WI38 (cell line): ENCODE measurements around the gene TGFBR3.

Source experiments
- H3K4me3 ChIP-seq: 2 replicates; pipeline ENCODE4 v1.5.1; 2011; ENCODE audit warnings: low read depth, mild to moderate bottlenecking, control low read depth, low read length
- CTCF ChIP-seq: IDR thresholded peaks from 2 replicates; pipeline ENCODE4 v1.5.1; 2012; ENCODE audit warnings: low read depth, mild to moderate bottlenecking, control low read depth, low read length

Gene TGFBR3

GRCh38 chr1:91792489-91793071 is 93.4 kb downstream of the TGFBR3 start:
- no peak for TF ChIP-seq CTCF
- no peak overlapping the region for H3K4me3 ChIP-seq

GRCh38 chr1:91791691-91792488 is 94.1 kb downstream of the TGFBR3 start:
- H3K4me3 ChIP-seq, result no peak overlapping the region

DNA sequence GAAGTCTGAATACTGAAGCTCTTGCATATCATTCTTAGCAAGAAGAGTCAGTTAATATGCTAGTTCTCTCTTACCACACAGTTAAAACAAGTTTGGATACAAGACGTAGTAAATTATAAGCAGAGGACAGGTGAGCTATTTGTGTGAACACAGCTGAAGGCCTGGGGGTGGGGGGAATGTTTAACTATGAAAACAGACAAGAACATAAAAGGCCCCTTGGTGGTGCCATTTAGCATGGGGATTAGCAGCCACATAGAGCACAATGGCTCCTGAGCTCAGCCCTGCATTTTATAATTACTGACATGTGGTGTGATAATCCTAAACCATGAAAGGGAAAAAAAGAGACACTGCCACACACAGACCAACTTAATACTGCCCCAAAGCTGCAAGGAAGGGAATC is 94.8 kb downstream of the TGFBR3 start:
- TF ChIP-seq CTCF, result no peak
- H3K4me3 ChIP-seq, result no peak overlapping the region

More at GRCh38 chr1:91791691-91792488, 94.1 kb downstream of the TGFBR3 start:
- no peak for TF ChIP-seq CTCF

DNA sequence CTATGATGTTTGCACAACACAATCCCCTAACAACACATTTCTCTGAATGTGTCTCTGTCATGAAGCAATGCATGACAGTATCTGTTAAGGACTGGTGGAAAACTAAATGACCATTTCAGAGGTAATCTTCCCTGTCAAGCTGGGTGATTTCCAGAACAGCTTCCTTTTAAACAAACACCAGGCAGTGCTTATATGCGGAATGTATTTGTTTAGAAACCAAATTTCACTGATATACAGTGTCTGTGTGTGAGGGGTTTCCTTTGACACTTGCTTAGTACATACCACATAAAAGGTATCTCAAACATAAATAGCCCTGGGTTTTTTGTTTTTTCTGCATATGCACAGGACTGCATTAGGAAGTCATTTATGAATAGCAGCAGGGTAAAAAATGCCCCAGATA is 95.6 kb downstream of the TGFBR3 start:
- TF ChIP-seq CTCF, result no peak
- no peak overlapping the region for H3K4me3 ChIP-seq

DNA sequence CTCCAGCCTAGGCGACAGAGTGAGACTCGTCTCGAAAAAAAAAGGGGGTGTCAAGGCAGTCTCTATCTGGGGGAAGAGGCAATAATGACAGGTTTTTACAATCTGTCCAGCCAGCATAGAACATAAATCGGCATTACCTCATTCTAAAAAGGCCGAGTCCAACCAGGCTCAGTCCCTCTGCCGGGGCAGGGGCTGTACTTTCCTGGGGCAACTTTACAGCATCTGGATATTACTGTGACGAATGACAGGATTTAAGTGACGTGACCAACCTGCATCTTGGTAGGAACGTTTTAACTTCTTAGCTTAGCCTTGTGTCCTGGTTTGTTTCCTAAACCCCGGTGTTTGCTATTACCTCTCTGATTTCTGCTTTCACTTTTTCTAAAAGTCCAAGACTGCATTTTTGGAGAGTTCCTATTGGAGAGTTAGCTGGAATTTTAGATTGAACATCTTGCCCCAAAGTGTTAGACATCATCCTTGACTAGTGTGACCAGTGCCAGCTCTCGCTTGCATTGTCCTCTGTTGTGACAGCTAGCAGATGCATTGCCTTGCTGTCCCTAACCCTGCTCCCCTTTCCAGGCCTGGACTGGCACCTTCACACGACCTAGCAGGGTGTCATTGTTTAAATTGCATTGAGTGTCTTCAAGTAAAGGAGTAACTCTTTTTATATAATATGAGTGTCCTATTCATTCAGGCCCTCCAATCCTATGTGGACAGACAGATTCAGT is 96.5 kb downstream of the TGFBR3 start:
- no peak for TF ChIP-seq CTCF
- H3K4me3 ChIP-seq, result no peak overlapping the region

- H3K4me3 ChIP-seq, result no peak overlapping the region
- TF ChIP-seq CTCF, result no peak
Observed at GRCh38 chr1:91787919-91788318, 98.0 kb downstream of the TGFBR3 start.

GRCh38 chr1:91784616-91785015 is 101.3 kb downstream of the TGFBR3 start:
- H3K4me3 ChIP-seq, result no peak overlapping the region
- TF ChIP-seq CTCF, result no peak
